NCI-H2196 treated with DMSO at 0.1 percent for 48 hours (cell line): ENCODE data around the gene FBP2.
"Not testable (repeated sequence)": the region's sequence is repeated elsewhere in the genome, so short reads cannot be mapped to it uniquely, and the experiment has no call there.

ENCODE experiments used
- DNase-seq: peaks from one replicate; lab custom pipeline; 2025; ENCODE audit not compliant: unreplicated experiment; lab: John Stamatoyannopoulos, UW

FBP2 gene

GRCh38 chr9:94606646-94607422 is 13.2 kb upstream of the FBP2 start:
- no peak for DNase-seq

GRCh38 chr9:94603259-94604160 is 9.9 kb upstream of the FBP2 start:
- peak; percentile 48 for DNase-seq

DNA sequence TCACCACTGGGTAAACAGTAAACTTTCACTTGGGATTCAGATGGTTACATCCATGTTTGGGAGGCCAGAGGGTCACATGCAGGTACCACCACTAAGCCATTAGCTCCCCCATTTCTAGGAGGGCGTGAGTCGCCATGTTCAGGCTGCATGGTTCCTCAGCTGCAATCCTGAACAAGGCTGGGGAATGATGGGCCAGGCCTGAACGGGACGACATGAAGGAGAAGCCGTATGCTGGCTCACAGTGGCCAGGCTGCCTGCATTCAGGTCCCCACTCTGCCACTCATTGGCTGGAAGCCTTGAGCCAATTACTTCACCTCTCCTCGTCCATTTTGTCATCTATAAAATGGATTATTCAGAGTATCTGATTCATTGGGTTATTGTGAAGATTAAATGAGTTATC is 9.0 kb upstream of the FBP2 start:
- DNase-seq: no peak

GRCh38 chr9:94600715-94601114 is 7.1 kb upstream of the FBP2 start:
- no peak for DNase-seq

- DNase-seq: no peak
These were observed 6.6 kb upstream of the FBP2 start for GRCh38 chr9:94600258-94600657.

DNA sequence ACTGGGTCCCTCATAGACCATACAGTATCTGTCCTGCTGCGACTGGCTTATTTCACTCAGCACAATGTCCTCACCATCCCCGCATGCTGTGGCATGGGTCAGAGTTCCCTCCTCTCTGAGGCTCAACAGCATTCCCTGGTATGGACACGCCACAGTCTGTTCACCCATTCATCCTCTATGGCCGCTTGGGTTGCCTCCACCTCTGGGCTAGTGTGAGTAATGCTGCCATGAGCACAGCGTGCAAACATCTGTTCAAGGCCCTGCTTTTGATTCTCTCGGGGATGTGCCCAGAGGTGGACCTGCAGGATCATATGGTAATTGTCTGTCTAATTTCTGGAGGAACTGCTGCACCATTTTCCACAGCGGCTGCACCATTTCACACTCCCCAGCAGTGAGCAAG is 5.5 kb upstream of the FBP2 start:
- no peak for DNase-seq

- DNase-seq: not testable (repeated sequence)
These were observed 941 bp downstream of the FBP2 start for GRCh38 chr9:94592683-94593082.

- DNase-seq: no peak
These were observed 1.7 kb downstream of the FBP2 start for GRCh38 chr9:94591876-94592275.

DNA sequence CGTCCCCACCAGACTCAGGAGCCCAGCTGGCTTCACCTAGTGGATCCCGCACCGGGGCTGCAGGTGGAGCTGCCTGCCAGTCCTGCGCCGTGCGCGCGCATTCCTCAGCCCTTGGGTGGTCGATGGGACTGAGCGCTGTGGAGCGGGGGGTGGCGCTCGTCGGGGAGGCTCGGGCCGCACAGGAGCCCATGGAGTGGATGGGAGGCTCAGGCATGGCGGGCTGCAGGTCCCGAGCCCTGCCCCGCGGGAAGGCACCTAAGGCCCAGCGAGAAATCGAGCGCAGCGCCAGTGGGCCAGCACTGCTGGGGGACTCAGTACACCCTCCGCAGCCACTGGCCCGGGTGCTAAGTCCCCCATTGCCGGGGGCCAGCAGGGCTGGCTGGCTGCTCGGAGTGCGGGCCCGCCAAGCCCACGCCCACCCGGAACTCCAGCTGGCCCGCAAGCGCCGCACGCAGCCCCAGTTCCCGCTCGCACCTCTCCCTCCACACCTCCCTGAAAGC is 2.5 kb downstream of the FBP2 start:
- not testable (repeated sequence) for DNase-seq

- DNase-seq: no peak
These were observed 4.9 kb downstream of the FBP2 start for GRCh38 chr9:94588681-94589080.

GRCh38 chr9:94586814-94587213 is 6.8 kb downstream of the FBP2 start:
- DNase-seq: no peak

- no peak for DNase-seq
These were observed 7.3 kb downstream of the FBP2 start for GRCh38 chr9:94586316-94586715.

- DNase-seq: no peak
These were observed 9.1 kb downstream of the FBP2 start for GRCh38 chr9:94584555-94584954.

DNA sequence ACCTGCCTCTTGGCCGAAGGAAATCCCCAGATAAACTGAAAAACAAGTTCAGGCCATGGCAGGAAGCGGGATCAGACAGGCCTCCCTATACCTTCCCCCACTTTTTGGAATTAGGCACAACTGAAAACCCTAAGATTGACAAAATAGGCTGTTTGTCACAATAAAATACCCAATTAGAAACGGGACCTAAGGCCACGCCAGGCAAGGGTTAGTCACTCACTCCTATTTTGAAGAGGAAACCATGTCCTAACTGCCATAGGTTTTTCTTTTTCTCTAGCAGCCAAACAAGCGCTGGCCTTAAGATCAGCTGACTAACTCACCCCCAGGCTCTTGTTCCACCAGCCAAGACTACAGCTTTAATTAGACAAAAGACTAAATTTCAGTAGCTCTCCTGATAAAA is 11.9 kb downstream of the FBP2 start:
- DNase-seq: no peak

DNA sequence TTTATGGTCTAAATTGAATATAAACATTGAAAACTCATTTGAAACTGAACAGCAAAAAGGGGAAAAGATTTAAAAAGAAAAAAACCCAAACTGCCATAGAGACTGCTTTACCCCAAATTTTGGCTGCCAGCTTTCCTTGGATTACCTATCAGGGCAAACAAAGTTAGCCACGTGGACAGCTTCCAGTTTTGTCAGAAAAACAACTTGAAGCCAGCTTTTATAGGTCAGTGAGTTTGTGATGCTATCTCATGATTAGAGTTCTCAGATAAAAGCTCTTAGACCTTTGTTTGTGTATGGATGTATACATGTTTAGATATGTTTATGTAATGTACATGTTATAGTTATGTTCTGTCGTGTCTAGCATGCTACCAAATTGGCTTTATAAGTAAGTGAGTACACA is 16.1 kb downstream of the FBP2 start:
- no peak for DNase-seq

DNA sequence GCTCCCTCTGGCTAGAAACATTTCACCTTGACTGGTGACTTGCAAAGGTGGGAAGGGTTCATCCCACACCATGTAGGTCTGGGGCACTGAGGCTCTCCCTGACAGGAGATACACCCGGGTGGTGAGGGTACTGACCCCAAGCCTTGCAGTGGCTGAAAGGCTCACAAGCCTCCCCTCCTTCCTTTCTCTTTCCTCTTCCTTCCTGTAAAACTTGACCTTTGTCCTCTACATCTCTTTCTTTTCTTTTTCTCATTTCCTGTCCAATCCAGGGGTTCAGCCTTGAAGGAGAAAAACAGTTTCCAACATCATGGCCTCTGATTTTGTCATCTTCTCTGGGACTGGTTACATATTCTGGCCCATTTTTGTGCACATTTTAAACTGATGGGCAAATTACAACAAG is 16.6 kb downstream of the FBP2 start:
- no peak for DNase-seq

GRCh38 chr9:94576131-94576530 is 17.5 kb downstream of the FBP2 start:
- DNase-seq: no peak

- DNase-seq: no peak
These were observed 24.5 kb downstream of the FBP2 start for GRCh38 chr9:94568972-94569712.

GRCh38 chr9:94568250-94568889 is 25.3 kb downstream of the FBP2 start:
- no peak for DNase-seq

DNA sequence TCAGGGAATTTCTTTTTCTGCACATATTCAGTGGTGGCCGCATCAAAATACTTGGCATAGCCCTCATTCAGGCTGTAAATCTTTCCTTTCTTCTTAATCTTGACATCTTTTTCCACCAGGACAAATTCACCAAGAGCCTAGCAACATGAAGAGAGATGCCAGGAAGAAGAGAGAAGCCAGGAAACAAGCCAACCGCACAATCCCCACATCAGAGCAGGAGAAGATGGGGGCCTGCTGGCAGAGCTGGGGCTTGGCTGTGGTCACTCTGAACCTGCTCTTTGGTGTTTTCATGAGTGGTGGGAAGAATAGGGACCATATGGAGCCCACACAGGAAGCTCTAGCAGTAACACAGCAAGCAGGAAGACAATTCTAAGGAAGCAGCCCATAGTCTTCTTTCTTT is 26.4 kb downstream of the FBP2 start:
- DNase-seq: no peak

DNA sequence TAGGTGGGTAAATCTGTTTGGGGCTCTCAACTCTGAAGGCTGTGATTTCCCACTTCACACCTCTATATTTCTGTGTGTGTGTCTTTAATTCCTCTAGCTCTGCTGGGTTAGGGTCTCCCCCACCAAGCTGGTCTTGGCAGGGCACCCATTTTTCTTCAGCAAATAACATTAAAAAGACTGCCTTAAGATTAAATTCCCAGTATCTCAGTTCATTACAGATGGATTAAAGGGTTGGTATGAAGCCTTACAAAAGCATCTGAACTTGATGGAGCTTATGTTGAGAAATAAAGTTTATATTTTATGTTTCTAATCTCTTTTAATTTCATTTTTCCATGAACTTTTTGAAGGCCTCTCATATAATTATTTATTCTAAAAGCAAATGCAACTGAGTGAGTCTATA is 27.1 kb downstream of the FBP2 start:
- DNase-seq: no peak
